HepG2 (cell line): ENCODE results near the gene OR1F1. TPM values are rescaled to one million over a fixed set of nuclear protein-coding genes. Genes with fewer than 3 reads are reported as not detected.
A peak's percentile ranks its signal among the peaks of the same experiment; 100 is the strongest.

Source experiments
- ASH2L ChIP-seq: fragments of 300-600, 200-600 bp; sonication (generic); IDR thresholded peaks from 2 replicates; pipeline ENCODE4 v1.7.0; 2017; ENCODE audit warnings: low read depth, mild to moderate bottlenecking, moderate library complexity, mixed read lengths, low read length; ENCODE audit not compliant: insufficient read length
- DMAP1 ChIP-seq: IDR thresholded peaks from 2 replicates; pipeline ENCODE4 v1.6.1; 2016
- GATAD2A ChIP-seq: IDR thresholded peaks from 2 replicates; pipeline ENCODE4 v1.6.1; 2016
- HOXA9 ChIP-seq: sonication (generic); formaldehyde crosslinking; IDR thresholded peaks from 2 replicates; pipeline ENCODE4 v1.8.1; 2022; ENCODE audit warnings: missing genetic modification reagents, mild to moderate bottlenecking, moderate library complexity, borderline replicate concordance
- KLF15 ChIP-seq: sonication (generic); formaldehyde crosslinking; IDR thresholded peaks from 2 replicates; pipeline ENCODE4 v1.8.1; 2023; ENCODE audit warnings: borderline replicate concordance, mild to moderate bottlenecking, inconsistent platforms, missing genetic modification reagents, mixed read lengths
- NRL ChIP-seq: sonication (generic); formaldehyde crosslinking; IDR thresholded peaks from 2 replicates; pipeline ENCODE4 v1.5.0; 2020; ENCODE audit warnings: missing genetic modification reagents, mild to moderate bottlenecking, moderate library complexity, borderline replicate concordance
- ZBTB40 ChIP-seq, 2 experiments: fragments of 450-650 bp in 1 of 2; sonication (generic) in 1 of 2; formaldehyde crosslinking in 1 of 2; IDR thresholded peaks; 2 replicates each; pipeline versions ENCODE4 v1.6.1 to v1.8.0; 2016 to 2022; ENCODE audit warnings: antibody characterized with exemption in 1 of 2, mild to moderate bottlenecking in 1 of 2, missing genetic modification reagents in 1 of 2
- ZNF318 ChIP-seq: sonication (generic); formaldehyde crosslinking; IDR thresholded peaks from 2 replicates; pipeline ENCODE4 v1.4.0; 2020; ENCODE audit warnings: mild to moderate bottlenecking, missing genetic modification reagents
- ZNF629 ChIP-seq: sonication (generic); formaldehyde crosslinking; conservative IDR thresholded peaks from 2 replicates; pipeline ENCODE4 v1.5.0; 2020; ENCODE audit warnings: missing genetic modification reagents
- polyA plus RNA-seq, 8 experiments: library from polyadenylated mRNA; depleted of rRNA in 3 of 8; stranded (reverse) in 7 of 8; unstranded in 1 of 8; fragments of >200 nt; fragmentation: Illumina TruSeq in 4 of 8; extraction: Trizol in 4 of 8; gene quantifications; 2 replicates each; pipeline versions ENCODE4 v1.2.1 to v1.2.3, GENCODE V29; 2011 to 2016; ENCODE audit warnings: low read depth in 4 of 8, missing spikeins in 1 of 8, mixed read lengths in 1 of 8; ENCODE audit not compliant: insufficient read depth in 1 of 8
- total RNA-seq, 5 experiments: library from RNA; depleted of rRNA; stranded (reverse); fragments of >200 nt; fragmentation: Illumina TruSeq; extraction: Trizol; gene quantifications; 2 replicates each; pipeline ENCODE4 v1.2.3, GENCODE V29; 2016; ENCODE audit warnings: low read depth in 1 of 5

Gene OR1F1
- total and polyA plus RNA-seq, 2 of the 13 experiments (the other 11 are each of a cell fraction or from before 2014, with no cell fraction given), result 0.90 TPM; not detected in 1

GRCh38 chr16:3198334-3199072 lies 10.5 kb downstream of the OR1F1 start (continued):
- TF ChIP-seq ZNF318, result no peak
- no peak for TF ChIP-seq ZBTB40 (IDR thresholded peaks at IDR 0.05)
- no peak for TF ChIP-seq ZBTB40 (CRISPR knock-in tag; IDR thresholded peaks at IDR 0.05)
- no peak for TF ChIP-seq HOXA9 (CRISPR knock-in tag)
- no peak for TF ChIP-seq KLF15 (CRISPR knock-in tag)
- TF ChIP-seq NRL (CRISPR knock-in tag), result no peak
- TF ChIP-seq GATAD2A, result peak; percentile 76; the same call in 1 of the 2 replicates
- TF ChIP-seq DMAP1, result 0 out of 2 replicates have a peak, but pooled peaks have one; percentile 43
- TF ChIP-seq ASH2L, result peak; percentile 63
- TF ChIP-seq ZNF629 (CRISPR knock-in tag), result no peak
